GM10266 (cell line): ENCODE data around the gene STAB1.

Experiments
- DNase-seq: peaks from one replicate; pipeline ENCODE4 v3.0.0; 2012; ENCODE audit errors: extremely low spot score
- CTCF ChIP-seq: IDR thresholded peaks from 2 replicates; pipeline ENCODE4 v1.5.1; 2012; ENCODE audit warnings: mild to moderate bottlenecking, low read depth; ENCODE audit not compliant: control insufficient read depth, insufficient read depth; ENCODE audit errors: missing control alignments

STAB1 gene

GRCh38 chr3:52537165-52537620 lies 42.1 kb downstream of the STAB1 start:
- DNase-seq: no peak
- no peak for TF ChIP-seq CTCF

- no peak for DNase-seq
- no peak for TF ChIP-seq CTCF
Measured at GRCh38 chr3:52537726-52538421, 42.7 kb downstream of the STAB1 start.

GRCh38 chr3:52539010-52539653 lies 44.0 kb downstream of the STAB1 start:
- DNase-seq: no peak
- TF ChIP-seq CTCF: no peak

- TF ChIP-seq CTCF: no peak
- DNase-seq: no peak
Measured at GRCh38 chr3:52541050-52541449, 45.9 kb downstream of the STAB1 start.

GRCh38 chr3:52544937-52545336 lies 49.8 kb downstream of the STAB1 start:
- DNase-seq: no peak
- TF ChIP-seq CTCF: no peak

- no peak for DNase-seq
- TF ChIP-seq CTCF: no peak
Measured at GRCh38 chr3:52546111-52546901, 51.2 kb downstream of the STAB1 start.

GRCh38 chr3:52547143-52547542 lies 52.0 kb downstream of the STAB1 start:
- no peak for TF ChIP-seq CTCF
- no peak for DNase-seq
